Hematopoietic multipotent progenitor cell treated with erythropoietin and hydrocortisone succinate and interleukin-3 and kit ligand, for 15 days (in vitro differentiated cells): ENCODE data around the gene GUCA1A.
"Not testable (repeated sequence)": the region's sequence is repeated elsewhere in the genome, so short reads cannot be mapped to it uniquely, and the experiment has no call there.

ENCODE experiments used
- DNase-seq: peaks from one replicate; pipeline ENCODE4 v3.0.0-alpha.2; 2015; ENCODE audit warnings: low spot score

The GUCA1A gene

GRCh38 chr6:42177514-42178364 is 4.6 kb downstream of the GUCA1A start:
- no peak for DNase-seq

GRCh38 chr6:42179261-42179944 is 6.2 kb downstream of the GUCA1A start:
- DNase-seq, result no peak

- DNase-seq, result no peak
These were observed 6.8 kb downstream of the GUCA1A start for GRCh38 chr6:42179945-42180313.

GRCh38 chr6:42182101-42182500 is 8.9 kb downstream of the GUCA1A start:
- DNase-seq, result no peak

GRCh38 chr6:42184475-42184874 is 11.3 kb downstream of the GUCA1A start:
- no peak for DNase-seq

- DNase-seq, result no peak
These were observed 12.4 kb downstream of the GUCA1A start for GRCh38 chr6:42185597-42185996.

- no peak for DNase-seq
These were observed 15.2 kb downstream of the GUCA1A start for GRCh38 chr6:42188406-42188805.

- no peak for DNase-seq
These were observed 17.5 kb downstream of the GUCA1A start for GRCh38 chr6:42190554-42191183.

- not testable (repeated sequence) for DNase-seq
These were observed 19.2 kb downstream of the GUCA1A start for GRCh38 chr6:42192385-42192784.

- DNase-seq, result no peak
These were observed 20.3 kb downstream of the GUCA1A start for GRCh38 chr6:42193491-42193894.

GRCh38 chr6:42194056-42194455 is 20.9 kb downstream of the GUCA1A start:
- DNase-seq, result no peak

- DNase-seq, result no peak
These were observed 22.3 kb downstream of the GUCA1A start for GRCh38 chr6:42195415-42195814.

GRCh38 chr6:42197555-42198362 is 24.6 kb downstream of the GUCA1A start:
- peak; percentile 74 for DNase-seq

GRCh38 chr6:42199106-42199981 is 26.2 kb downstream of the GUCA1A start:
- peak; percentile 81 for DNase-seq

- no peak for DNase-seq
These were observed 26.9 kb downstream of the GUCA1A start for GRCh38 chr6:42200035-42200434.

- no peak for DNase-seq
These were observed 28.2 kb downstream of the GUCA1A start for GRCh38 chr6:42201382-42201781.

- DNase-seq, result not testable (repeated sequence)
These were observed 29.2 kb downstream of the GUCA1A start for GRCh38 chr6:42202131-42202915.

- no peak for DNase-seq
These were observed 30.0 kb downstream of the GUCA1A start for GRCh38 chr6:42203183-42203582.

GRCh38 chr6:42204768-42205282 is 31.7 kb downstream of the GUCA1A start:
- DNase-seq, result no peak

- not testable (repeated sequence) for DNase-seq
These were observed 34.4 kb downstream of the GUCA1A start for GRCh38 chr6:42207559-42207958.
